AG04449 (cell line): ENCODE data around the gene RPL34.
A peak's percentile ranks its signal among the peaks of the same experiment; 100 is the strongest.

Experiments
- CTCF ChIA-PET: fragments of 350-600 bp; formaldehyde crosslinking; extraction: SDS; loops from one replicate; lab custom pipeline; 2021; ENCODE audit warnings: antibody characterized with exemption; lab: Yijun Ruan, JAX
- POLR2A ChIA-PET: fragments of 400-600, 350-600 bp; formaldehyde crosslinking; extraction: SDS; loops from one replicate; lab custom pipeline; 2020; ENCODE audit warnings: antibody characterized with exemption, inconsistent platforms; lab: Yijun Ruan, JAX
- DNase-seq: peaks from one replicate; pipeline ENCODE4 v3.0.0-alpha.2; 2010; ENCODE audit warnings: low read depth, low spot score
- H3K4me3 ChIP-seq: 2 replicates; pipeline ENCODE4 v1.5.1; 2011; ENCODE audit warnings: low read depth, mild to moderate bottlenecking, control low read depth, low read length
- TF ChIP-seq, protein P1 (sequence below): IDR thresholded peaks from one replicate; pipeline ENCODE4 v1.5.1; 2011; ENCODE audit warnings: mild to moderate bottlenecking, moderate library complexity, low read length, control low read depth, inconsistent platforms; ENCODE audit not compliant: insufficient read depth; ENCODE audit errors: missing control alignments

Gene RPL34

DNA sequence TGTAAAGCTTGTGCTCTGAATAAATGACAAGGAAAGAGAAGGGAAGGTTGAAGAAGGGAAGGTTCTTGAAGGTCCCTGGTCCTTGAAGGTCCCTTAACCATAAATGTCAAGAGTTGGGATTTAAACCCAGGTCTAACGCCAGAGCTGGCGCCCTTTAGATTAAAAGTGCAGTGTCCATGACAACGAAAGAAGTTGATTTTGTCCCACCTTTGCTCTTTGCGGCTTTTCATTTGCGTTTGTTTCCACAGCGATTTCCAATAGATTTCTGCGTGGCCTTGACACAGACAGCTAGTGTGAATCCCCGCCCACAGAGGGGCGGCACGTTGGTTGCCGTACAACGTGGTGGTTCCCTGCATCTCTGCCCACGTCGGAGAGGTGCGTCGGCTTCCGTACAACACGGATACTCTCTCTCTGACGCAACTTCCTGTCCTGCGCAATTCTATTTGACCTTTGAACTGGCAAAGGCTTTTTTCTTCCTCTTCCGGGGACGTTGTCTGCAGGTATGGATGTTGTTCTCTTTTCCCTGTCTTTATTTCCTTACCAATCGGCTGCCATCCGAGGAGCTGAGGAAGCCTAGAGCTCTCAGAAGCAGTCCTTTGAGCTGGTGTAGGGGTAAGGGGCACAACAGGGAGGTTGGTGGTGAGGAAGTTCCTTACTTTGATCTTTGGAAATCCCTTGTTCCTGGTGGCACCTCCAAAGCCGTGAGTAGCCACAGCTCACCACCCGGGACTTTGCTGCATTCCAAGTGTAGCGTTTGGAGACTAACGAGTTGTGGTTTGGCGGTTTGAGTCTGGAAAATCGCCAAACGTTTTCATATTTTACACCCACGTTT, at the start of gene RPL34:
Gene RPL34 (plus strand): TSS at position 476 of the 832 bp plus-strand sequence. CDS start 1,384 bp downstream, outside the sequence.
- POLR2A ChIA-PET, result interaction anchor here (0.6 to 1.3 kb wide), 7 partner anchors 9 to 683 kb away, joined by 3 to 9 read pairs (median 4); partner anchors contain the start of gene OSTC
- peak; percentile 90 for DNase-seq
- H3K4me3 ChIP-seq, result peak within 1 kb of the TSS; percentile 98
- TF ChIP-seq, protein P1, sequence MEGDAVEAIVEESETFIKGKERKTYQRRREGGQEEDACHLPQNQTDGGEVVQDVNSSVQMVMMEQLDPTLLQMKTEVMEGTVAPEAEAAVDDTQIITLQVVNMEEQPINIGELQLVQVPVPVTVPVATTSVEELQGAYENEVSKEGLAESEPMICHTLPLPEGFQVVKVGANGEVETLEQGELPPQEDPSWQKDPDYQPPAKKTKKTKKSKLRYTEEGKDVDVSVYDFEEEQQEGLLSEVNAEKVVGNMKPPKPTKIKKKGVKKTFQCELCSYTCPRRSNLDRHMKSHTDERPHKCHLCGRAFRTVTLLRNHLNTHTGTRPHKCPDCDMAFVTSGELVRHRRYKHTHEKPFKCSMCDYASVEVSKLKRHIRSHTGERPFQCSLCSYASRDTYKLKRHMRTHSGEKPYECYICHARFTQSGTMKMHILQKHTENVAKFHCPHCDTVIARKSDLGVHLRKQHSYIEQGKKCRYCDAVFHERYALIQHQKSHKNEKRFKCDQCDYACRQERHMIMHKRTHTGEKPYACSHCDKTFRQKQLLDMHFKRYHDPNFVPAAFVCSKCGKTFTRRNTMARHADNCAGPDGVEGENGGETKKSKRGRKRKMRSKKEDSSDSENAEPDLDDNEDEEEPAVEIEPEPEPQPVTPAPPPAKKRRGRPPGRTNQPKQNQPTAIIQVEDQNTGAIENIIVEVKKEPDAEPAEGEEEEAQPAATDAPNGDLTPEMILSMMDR, result no peak
- CTCF ChIA-PET, result interaction anchor here (1.1 to 1.3 kb wide), 2 partner anchors 8 to 48 kb away, joined by 3 read pairs; no protein-coding TSS in a partner anchor

GRCh38 chr4:108570993-108571569, 49.3 kb upstream of the RPL34 start:
- TF ChIP-seq, protein P1, result no peak
- no peak overlapping the region for H3K4me3 ChIP-seq
- DNase-seq, result no peak
- POLR2A ChIA-PET, result no interaction called here
- CTCF ChIA-PET, result interaction anchor here (0.6 to 7.1 kb wide), 17 partner anchors 9 to 834 kb away, joined by 3 to 176 read pairs (median 4); no protein-coding TSS in a partner anchor

GRCh38 chr4:108574402-108574801, 46.0 kb upstream of the RPL34 start:
- ChIA-PET CTCF (interaction anchor here (0.6 to 7.1 kb wide), 9 partner anchors 8 to 557 kb away, joined by 3 to 176 read pairs (median 45); no protein-coding TSS in a partner anchor), POLR2A (no interaction called here)
- TF ChIP-seq, protein P1, result no peak
- no peak overlapping the region for H3K4me3 ChIP-seq
- DNase-seq, result no peak

- POLR2A ChIA-PET, result no interaction called here
- CTCF ChIA-PET, result interaction anchor here (1.6 to 5.3 kb wide), 2 partner anchors 8 to 562 kb away, joined by 5 to 45 read pairs; no protein-coding TSS in a partner anchor
- H3K4me3 ChIP-seq, result no peak overlapping the region
- TF ChIP-seq, protein P1, result no peak
- no peak for DNase-seq
Measured at GRCh38 chr4:108581083-108581482, 39.3 kb upstream of the RPL34 start.

GRCh38 chr4:108586778-108587177, 33.6 kb upstream of the RPL34 start:
- POLR2A ChIA-PET, result no interaction called here

More at GRCh38 chr4:108586778-108587177, 33.6 kb upstream of the RPL34 start:
- DNase-seq, result no peak
- TF ChIP-seq, protein P1, result no peak
- CTCF ChIA-PET, result interaction anchor here (1.1 to 4.4 kb wide), 4 partner anchors 9 to 557 kb away, joined by 3 to 38 read pairs (median 6); no protein-coding TSS in a partner anchor
- no peak overlapping the region for H3K4me3 ChIP-seq
